Measurements from ENCODE around the gene IFITM5.
A peak's percentile ranks its signal among the peaks of the same experiment; 100 is the strongest.

The IFITM5 gene

DNA sequence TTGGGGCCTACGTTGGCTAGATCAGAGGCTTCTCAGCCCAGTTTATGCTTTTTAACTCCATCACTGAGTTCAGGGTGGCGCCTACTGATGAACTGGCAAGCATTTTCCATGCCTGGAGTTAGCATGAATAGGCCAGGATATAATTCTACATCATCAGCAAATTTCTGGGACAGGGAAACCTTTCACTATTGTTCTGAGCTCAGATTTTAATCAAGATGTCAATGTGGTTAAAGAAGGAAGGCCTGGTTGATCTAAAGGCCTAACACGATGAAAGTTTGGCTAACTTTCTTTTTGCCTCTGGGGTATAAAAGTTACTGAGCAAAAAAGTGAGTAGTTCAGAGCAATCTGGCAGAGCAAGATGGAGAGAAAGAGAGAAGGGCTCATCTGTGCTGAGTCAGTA lies 43.0 kb upstream of the IFITM5 start (continued):
- no peak for TF ChIP-seq SCRT2 (tag by site-specific recombination; IDR thresholded peaks at IDR 0.05)
- no peak for TF ChIP-seq ZNF324 (tag by site-specific recombination; IDR thresholded peaks at IDR 0.05)
- no peak for TF ChIP-seq ZNF157 (tag by site-specific recombination; IDR thresholded peaks at IDR 0.05)
- TF ChIP-seq, protein P1, sequence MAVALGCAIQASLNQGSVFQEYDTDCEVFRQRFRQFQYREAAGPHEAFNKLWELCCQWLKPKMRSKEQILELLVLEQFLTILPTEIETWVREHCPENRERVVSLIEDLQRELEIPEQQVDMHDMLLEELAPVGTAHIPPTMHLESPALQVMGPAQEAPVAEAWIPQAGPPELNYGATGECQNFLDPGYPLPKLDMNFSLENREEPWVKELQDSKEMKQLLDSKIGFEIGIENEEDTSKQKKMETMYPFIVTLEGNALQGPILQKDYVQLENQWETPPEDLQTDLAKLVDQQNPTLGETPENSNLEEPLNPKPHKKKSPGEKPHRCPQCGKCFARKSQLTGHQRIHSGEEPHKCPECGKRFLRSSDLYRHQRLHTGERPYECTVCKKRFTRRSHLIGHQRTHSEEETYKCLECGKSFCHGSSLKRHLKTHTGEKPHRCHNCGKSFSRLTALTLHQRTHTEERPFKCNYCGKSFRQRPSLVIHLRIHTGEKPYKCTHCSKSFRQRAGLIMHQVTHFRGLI (tag by site-specific recombination; IDR thresholded peaks at IDR 0.05): no peak
- no peak for TF ChIP-seq ZBTB20 (tag by site-specific recombination; IDR thresholded peaks at IDR 0.05)
- no peak for TF ChIP-seq ZNF473 (tag by site-specific recombination; IDR thresholded peaks at IDR 0.05)
- no peak for TF ChIP-seq ZNF266 (tag by site-specific recombination; IDR thresholded peaks at IDR 0.05; ENCODE audit: low read depth)
- TF ChIP-seq, protein P2, sequence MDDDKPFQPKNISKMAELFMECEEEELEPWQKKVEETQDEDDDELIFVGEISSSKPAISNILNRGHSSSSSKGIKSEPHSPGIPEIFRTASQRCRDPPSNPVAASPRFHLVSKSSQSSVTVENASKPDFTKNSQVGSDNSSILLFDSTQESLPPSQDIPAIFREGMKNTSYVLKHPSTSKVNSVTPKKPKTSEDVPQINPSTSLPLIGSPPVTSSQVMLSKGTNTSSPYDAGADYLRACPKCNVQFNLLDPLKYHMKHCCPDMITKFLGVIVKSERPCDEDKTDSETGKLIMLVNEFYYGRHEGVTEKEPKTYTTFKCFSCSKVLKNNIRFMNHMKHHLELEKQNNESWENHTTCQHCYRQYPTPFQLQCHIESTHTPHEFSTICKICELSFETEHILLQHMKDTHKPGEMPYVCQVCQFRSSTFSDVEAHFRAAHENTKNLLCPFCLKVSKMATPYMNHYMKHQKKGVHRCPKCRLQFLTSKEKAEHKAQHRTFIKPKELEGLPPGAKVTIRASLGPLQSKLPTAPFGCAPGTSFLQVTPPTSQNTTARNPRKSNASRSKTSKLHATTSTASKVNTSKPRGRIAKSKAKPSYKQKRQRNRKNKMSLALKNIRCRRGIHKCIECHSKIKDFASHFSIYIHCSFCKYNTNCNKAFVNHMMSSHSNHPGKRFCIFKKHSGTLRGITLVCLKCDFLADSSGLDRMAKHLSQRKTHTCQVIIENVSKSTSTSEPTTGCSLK (tag by site-specific recombination; IDR thresholded peaks at IDR 0.05): no peak
- TF ChIP-seq FEZF1 (tag by site-specific recombination; IDR thresholded peaks at IDR 0.05): no peak

DNA sequence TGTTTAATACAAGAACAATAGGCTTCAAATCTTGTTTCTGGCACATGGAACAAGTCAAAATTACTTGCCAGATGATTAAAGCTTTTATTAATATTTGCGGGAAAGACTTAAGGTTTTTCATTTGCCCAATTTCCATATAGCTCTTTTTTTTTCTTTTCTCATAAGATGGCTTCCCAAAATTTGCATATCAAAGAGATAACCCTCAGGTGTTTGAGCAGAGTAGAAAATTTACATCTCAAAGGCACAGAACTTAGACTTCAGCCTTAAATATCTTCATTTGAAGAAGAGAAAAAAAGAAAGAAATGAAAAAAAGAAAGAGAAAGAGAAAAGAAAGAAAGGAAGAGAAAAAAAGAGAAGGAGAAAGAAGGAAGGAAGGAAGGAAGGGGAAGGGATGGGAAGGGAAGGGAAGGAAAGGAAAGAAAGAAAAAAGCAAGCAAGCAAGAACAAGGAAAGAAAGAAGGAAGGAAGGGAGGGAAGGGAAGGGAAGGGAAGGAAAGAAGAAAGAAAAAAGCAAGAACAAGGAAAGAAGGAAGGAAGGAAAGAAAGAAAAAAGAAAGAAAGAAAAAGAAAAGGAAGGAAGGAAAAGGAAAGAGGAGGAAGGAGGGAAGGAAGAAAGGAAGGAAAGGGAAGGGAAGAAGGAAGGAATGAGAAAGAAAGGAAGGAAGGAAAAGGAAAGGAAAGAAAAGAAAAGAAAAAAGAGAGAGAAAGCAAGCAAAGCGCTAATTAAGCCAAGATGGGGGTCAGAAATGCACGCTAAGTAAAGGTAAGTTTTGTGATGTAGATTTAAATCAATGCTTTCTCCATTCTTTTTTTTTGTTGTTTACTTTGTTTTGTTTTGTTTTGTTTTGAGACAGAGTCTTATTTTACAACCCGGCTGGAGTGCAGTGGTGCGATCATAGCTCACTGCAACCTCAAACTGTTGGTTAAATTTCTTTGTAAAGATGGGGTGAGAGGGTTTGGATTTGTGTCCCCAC lies 41.5 kb upstream of the IFITM5 start:
- no peaks in the 10 kb centered on the region for H3K4me1 ChIP-seq (ENCODE audit: control insufficient read depth, insufficient read depth, low read length)
- H3K4me3 ChIP-seq (ENCODE audit: low read depth, low read length): no peak overlapping the region
- no peaks in the 10 kb centered on the region for H3K9me3 ChIP-seq (ENCODE audit: control insufficient read depth, insufficient read depth, low read depth, low read length)
- H3K36me3 ChIP-seq (ENCODE audit: control insufficient read depth in 2 of 2, insufficient read depth in 1 of 2, low read length in 2 of 2): no peaks in the 10 kb centered on the region
- no peak overlapping the region for H3K27ac ChIP-seq (ENCODE audit: extremely low read depth, low read depth, low read length)
- ChIA-PET CTCF (interaction anchor here (1.0 to 1.6 kb wide), 2 partner anchors 12 to 36 kb away, joined by 4 to 7 read pairs; no protein-coding TSS in a partner anchor), POLR2A (no interaction called here)
- TF ChIP-seq PRDM1 (tag by site-specific recombination; IDR thresholded peaks at IDR 0.05): peak; percentile 86
- TF ChIP-seq ZNF266 (tag by site-specific recombination; IDR thresholded peaks at IDR 0.05; ENCODE audit: low read depth): no peak
- TF ChIP-seq ZNF366 (tag by site-specific recombination; conservative IDR thresholded peaks at IDR 0.05): peak; percentile 95

DNA sequence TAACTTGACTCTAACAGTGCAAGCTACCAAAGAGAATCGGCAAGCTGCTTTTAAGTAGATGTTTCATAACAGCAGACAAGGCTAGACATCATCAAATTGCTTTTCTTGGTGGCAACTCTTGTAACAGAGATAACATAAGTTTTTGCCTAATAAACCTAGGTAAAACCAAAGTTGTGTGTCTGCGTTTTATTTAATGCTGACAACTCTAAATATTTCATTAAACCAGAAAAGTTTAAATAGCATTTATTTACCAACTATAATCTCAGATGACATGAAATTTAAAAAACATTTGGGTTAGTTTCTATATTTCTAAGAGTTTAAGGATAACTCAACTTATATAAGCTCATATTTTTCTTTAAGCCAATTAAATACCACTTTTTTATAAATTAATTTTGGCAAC lies 40.6 kb upstream of the IFITM5 start:
- no peak overlapping the region for H3K4me3 ChIP-seq (ENCODE audit: low read depth, low read length)
- H3K9me3 ChIP-seq (ENCODE audit: control insufficient read depth, insufficient read depth, low read depth, low read length): no peaks in the 10 kb centered on the region
- ChIA-PET POLR2A (no interaction called here), CTCF (interaction anchor here (0.6 to 1.6 kb wide), 4 partner anchors 7 to 35 kb away, joined by 3 to 7 read pairs (median 4); no protein-coding TSS in a partner anchor)
- H3K27ac ChIP-seq (ENCODE audit: extremely low read depth, low read depth, low read length): no peak overlapping the region
- no peaks in the 10 kb centered on the region for H3K36me3 ChIP-seq (ENCODE audit: control insufficient read depth in 2 of 2, insufficient read depth in 1 of 2, low read length in 2 of 2)
- no peaks in the 10 kb centered on the region for H3K4me1 ChIP-seq (ENCODE audit: control insufficient read depth, insufficient read depth, low read length)
- TF ChIP-seq ZNF529 (tag by site-specific recombination; IDR thresholded peaks at IDR 0.05; ENCODE audit: insufficient replicate concordance) (no peak), ZNF624 (tag by site-specific recombination; IDR thresholded peaks at IDR 0.05) (no peak), ZNF112 (tag by site-specific recombination; IDR thresholded peaks at IDR 0.05) (no peak), ZNF555 (tag by site-specific recombination; conservative IDR thresholded peaks at IDR 0.05) (no peak), ZNF214 (tag by site-specific recombination; IDR thresholded peaks at IDR 0.05; ENCODE audit: borderline replicate concordance) (no peak), ZNF501 (tag by site-specific recombination; IDR thresholded peaks at IDR 0.05) (no peak), ZNF660 (tag by site-specific recombination; IDR thresholded peaks at IDR 0.05) (no peak)
- TF ChIP-seq, protein P3, sequence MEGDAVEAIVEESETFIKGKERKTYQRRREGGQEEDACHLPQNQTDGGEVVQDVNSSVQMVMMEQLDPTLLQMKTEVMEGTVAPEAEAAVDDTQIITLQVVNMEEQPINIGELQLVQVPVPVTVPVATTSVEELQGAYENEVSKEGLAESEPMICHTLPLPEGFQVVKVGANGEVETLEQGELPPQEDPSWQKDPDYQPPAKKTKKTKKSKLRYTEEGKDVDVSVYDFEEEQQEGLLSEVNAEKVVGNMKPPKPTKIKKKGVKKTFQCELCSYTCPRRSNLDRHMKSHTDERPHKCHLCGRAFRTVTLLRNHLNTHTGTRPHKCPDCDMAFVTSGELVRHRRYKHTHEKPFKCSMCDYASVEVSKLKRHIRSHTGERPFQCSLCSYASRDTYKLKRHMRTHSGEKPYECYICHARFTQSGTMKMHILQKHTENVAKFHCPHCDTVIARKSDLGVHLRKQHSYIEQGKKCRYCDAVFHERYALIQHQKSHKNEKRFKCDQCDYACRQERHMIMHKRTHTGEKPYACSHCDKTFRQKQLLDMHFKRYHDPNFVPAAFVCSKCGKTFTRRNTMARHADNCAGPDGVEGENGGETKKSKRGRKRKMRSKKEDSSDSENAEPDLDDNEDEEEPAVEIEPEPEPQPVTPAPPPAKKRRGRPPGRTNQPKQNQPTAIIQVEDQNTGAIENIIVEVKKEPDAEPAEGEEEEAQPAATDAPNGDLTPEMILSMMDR (tag by site-specific recombination; IDR thresholded peaks at IDR 0.05): no peak
- TF ChIP-seq, protein P4, sequence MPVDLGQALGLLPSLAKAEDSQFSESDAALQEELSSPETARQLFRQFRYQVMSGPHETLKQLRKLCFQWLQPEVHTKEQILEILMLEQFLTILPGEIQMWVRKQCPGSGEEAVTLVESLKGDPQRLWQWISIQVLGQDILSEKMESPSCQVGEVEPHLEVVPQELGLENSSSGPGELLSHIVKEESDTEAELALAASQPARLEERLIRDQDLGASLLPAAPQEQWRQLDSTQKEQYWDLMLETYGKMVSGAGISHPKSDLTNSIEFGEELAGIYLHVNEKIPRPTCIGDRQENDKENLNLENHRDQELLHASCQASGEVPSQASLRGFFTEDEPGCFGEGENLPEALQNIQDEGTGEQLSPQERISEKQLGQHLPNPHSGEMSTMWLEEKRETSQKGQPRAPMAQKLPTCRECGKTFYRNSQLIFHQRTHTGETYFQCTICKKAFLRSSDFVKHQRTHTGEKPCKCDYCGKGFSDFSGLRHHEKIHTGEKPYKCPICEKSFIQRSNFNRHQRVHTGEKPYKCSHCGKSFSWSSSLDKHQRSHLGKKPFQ (tag by site-specific recombination; IDR thresholded peaks at IDR 0.05): no peak
- TF ChIP-seq, protein P5, sequence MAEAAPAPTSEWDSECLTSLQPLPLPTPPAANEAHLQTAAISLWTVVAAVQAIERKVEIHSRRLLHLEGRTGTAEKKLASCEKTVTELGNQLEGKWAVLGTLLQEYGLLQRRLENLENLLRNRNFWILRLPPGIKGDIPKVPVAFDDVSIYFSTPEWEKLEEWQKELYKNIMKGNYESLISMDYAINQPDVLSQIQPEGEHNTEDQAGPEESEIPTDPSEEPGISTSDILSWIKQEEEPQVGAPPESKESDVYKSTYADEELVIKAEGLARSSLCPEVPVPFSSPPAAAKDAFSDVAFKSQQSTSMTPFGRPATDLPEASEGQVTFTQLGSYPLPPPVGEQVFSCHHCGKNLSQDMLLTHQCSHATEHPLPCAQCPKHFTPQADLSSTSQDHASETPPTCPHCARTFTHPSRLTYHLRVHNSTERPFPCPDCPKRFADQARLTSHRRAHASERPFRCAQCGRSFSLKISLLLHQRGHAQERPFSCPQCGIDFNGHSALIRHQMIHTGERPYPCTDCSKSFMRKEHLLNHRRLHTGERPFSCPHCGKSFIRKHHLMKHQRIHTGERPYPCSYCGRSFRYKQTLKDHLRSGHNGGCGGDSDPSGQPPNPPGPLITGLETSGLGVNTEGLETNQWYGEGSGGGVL (tag by site-specific recombination; IDR thresholded peaks at IDR 0.05): no peak

All from HEK293 (cell line).